Measurements from ENCODE around the gene PPFIA2.
"Not testable (repeated sequence)": the region's sequence is repeated elsewhere in the genome, so short reads cannot be mapped to it uniquely, and the experiment has no call there.

PPFIA2 gene

DNA sequence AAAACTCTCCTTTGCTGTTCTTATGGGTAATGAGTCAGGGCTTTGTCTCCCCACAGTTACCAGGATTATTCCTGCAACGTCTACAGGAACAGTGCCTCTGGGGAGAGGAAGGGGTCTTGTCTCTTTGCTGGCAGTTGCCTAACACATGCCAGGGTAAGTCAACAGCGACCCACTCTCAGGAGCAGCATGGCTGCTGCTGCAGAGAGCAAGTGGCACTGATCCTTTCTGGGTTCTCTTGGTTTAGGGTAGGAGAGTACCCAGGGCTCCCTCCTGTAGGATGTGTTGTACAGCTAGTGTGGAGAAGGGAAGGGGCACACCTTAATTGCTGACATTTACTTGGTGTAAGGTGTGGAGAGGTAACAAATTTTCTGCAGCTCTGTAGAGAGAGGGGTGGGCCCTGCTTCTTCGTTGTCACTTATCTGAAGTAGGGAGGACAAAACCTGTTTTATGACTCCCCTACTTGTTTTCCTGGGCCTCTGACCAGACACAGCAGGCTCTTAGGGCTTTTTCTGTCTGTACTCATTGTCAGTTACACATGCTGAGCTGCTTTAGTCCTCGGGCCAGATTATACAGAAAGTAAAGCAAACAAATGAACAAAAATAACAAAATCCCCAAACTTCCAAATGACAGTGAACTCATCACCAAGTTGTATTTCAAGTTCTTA lies 513.1 kb downstream of the PPFIA2 start:
- H3K4me3 Mint-ChIP-seq: no peak overlapping the region
- H3K4me1 Mint-ChIP-seq: no peaks in the 10 kb centered on the region
- no peak overlapping the region for H3K27ac Mint-ChIP-seq
- DNase-seq: no peak
- H3K27me3 Mint-ChIP-seq: no peaks in the 10 kb centered on the region
- ATAC-seq: no peak
- H3K9me3 Mint-ChIP-seq: peaks cover 14% of the 10 kb centered on the region
- no peaks in the 10 kb centered on the region for H3K36me3 Mint-ChIP-seq (ENCODE audit: low read depth)

DNA sequence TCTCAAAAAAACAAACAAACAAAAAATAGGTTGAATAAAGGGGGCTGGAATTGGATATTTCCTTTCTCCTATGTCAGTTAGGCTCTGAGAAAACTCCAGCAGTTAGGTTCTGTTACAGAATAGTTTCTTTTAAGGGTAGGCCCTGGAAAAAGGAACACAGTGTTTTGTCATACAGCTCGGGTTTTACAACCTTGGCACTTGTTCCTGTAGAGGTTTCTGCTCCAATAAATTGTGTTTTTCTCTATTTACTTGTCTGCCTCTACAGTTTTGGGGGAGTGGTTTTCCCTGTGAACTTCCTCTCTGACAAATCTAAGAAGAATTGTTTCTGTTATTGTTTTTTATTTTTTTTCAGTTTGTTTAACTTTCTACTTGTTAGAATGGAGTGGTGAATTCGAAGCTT lies 513.7 kb downstream of the PPFIA2 start:
- Mint-ChIP-seq H3K36me3 (ENCODE audit: low read depth) (no peaks in the 10 kb centered on the region), H3K9me3 (peaks cover 14% of the 10 kb centered on the region), H3K27me3 (no peaks in the 10 kb centered on the region), H3K4me1 (no peaks in the 10 kb centered on the region), H3K27ac (no peak overlapping the region), H3K4me3 (no peak overlapping the region)
- ATAC-seq: no peak
- no peak for DNase-seq

- Mint-ChIP-seq H3K27ac (no peak overlapping the region), H3K4me1 (no peaks in the 10 kb centered on the region), H3K36me3 (ENCODE audit: low read depth) (no peaks in the 10 kb centered on the region), H3K9me3 (no peaks in the 10 kb centered on the region), H3K4me3 (no peak overlapping the region), H3K27me3 (no peaks in the 10 kb centered on the region)
- DNase-seq (no peak), ATAC-seq (no peak)
Observed at GRCh38 chr12:81231574-81232368, 527.4 kb downstream of the PPFIA2 start.

DNA sequence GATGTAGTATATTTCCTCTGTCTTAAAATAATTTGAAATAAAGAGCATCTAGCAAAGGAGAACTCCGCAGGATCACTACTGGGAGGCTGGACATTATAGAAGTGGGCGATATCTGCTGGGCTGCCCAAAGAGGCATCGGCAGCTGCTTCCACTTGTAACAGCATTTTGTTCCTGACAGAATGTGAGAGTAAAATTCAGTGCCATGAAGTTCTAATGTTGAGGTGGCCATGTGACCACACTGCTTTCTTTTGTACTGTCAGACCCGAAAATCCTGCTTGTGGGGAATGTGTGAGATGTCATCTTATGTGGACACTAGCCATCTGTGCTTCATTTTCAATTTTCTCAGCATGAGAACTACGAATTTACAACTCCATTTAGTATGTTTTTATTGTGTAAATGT lies 529.4 kb downstream of the PPFIA2 start:
- ATAC-seq (no peak), DNase-seq (no peak)
- no peak overlapping the region for H3K27ac Mint-ChIP-seq
- H3K36me3 Mint-ChIP-seq (ENCODE audit: low read depth): no peaks in the 10 kb centered on the region
- no peaks in the 10 kb centered on the region for H3K9me3 Mint-ChIP-seq
- no peaks in the 10 kb centered on the region for H3K4me1 Mint-ChIP-seq
- H3K4me3 Mint-ChIP-seq: no peak overlapping the region
- no peaks in the 10 kb centered on the region for H3K27me3 Mint-ChIP-seq

DNA sequence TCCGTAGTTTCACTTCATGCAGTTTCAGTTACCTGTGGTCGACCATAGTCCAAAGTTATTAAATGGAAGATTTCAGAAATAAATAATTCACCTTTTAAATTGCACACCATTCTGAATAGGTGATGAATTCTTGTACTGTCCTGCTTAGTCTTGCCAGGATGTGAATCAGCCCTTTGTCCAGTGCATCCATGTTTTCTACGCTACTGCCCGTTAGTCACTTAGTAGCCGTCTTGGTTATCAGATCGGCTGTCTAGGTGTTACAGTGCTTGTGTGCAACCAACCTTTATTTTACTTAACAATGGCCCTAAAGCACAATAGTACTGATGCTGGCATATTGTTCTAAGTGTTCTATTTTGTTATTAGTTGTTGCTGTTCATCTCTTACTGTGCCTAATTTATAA lies 534.5 kb downstream of the PPFIA2 start:
- Mint-ChIP-seq H3K27me3 (no peaks in the 10 kb centered on the region), H3K4me1 (no peaks in the 10 kb centered on the region), H3K4me3 (no peak overlapping the region), H3K27ac (no peak overlapping the region), H3K9me3 (no peaks in the 10 kb centered on the region), H3K36me3 (ENCODE audit: low read depth) (no peaks in the 10 kb centered on the region)
- no peak for ATAC-seq
- DNase-seq: no peak

GRCh38 chr12:81222846-81223592 lies 536.1 kb downstream of the PPFIA2 start:
- DNase-seq (no peak), ATAC-seq (no peak)
- no peaks in the 10 kb centered on the region for H3K27me3 Mint-ChIP-seq
- no peaks in the 10 kb centered on the region for H3K36me3 Mint-ChIP-seq (ENCODE audit: low read depth)
- no peak overlapping the region for H3K27ac Mint-ChIP-seq
- H3K4me3 Mint-ChIP-seq: no peak overlapping the region
- no peaks in the 10 kb centered on the region for H3K9me3 Mint-ChIP-seq
- H3K4me1 Mint-ChIP-seq: no peaks in the 10 kb centered on the region

GRCh38 chr12:81221681-81222080 lies 537.5 kb downstream of the PPFIA2 start:
- Mint-ChIP-seq H3K9me3 (no peaks in the 10 kb centered on the region), H3K27me3 (no peaks in the 10 kb centered on the region), H3K4me3 (no peak overlapping the region), H3K36me3 (ENCODE audit: low read depth) (no peaks in the 10 kb centered on the region), H3K27ac (no peak overlapping the region), H3K4me1 (no peaks in the 10 kb centered on the region)
- no peak for DNase-seq
- no peak for ATAC-seq

GRCh38 chr12:81216739-81217138 lies 542.4 kb downstream of the PPFIA2 start:
- Mint-ChIP-seq H3K27me3 (no peaks in the 10 kb centered on the region), H3K9me3 (no peaks in the 10 kb centered on the region), H3K4me1 (no peaks in the 10 kb centered on the region), H3K4me3 (no peak overlapping the region), H3K36me3 (ENCODE audit: low read depth) (no peaks in the 10 kb centered on the region), H3K27ac (no peak overlapping the region)
- DNase-seq: no peak
- ATAC-seq: no peak

- H3K4me1 Mint-ChIP-seq: no peaks in the 10 kb centered on the region
- DNase-seq (no peak), ATAC-seq (no peak)
- no peak overlapping the region for H3K27ac Mint-ChIP-seq
- H3K36me3 Mint-ChIP-seq (ENCODE audit: low read depth): no peaks in the 10 kb centered on the region
- no peaks in the 10 kb centered on the region for H3K9me3 Mint-ChIP-seq
- no peak overlapping the region for H3K4me3 Mint-ChIP-seq
- no peaks in the 10 kb centered on the region for H3K27me3 Mint-ChIP-seq
Observed at GRCh38 chr12:81212996-81213696, 546.0 kb downstream of the PPFIA2 start.

DNA sequence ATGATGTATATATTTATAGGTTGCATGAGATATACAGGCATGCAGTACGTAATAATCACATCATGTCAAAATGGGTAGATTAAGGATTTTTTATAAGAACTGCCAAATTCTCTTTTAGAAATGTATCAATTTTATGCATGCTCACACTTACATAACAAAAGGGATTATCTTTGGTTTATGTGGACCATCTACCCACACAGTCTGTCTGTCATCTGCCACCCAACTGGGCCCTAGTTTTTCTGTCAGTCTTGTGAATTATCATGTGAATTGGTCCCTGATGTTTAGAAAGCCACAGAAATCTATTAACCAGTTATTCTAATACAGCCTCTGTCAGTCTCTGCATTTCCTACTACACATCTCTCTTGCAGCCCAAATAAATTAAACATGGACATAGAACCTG lies 547.8 kb downstream of the PPFIA2 start:
- Mint-ChIP-seq H3K4me1 (no peaks in the 10 kb centered on the region), H3K27me3 (no peaks in the 10 kb centered on the region), H3K27ac (no peak overlapping the region), H3K9me3 (no peaks in the 10 kb centered on the region), H3K4me3 (no peak overlapping the region), H3K36me3 (ENCODE audit: low read depth) (no peaks in the 10 kb centered on the region)
- ATAC-seq (no peak), DNase-seq (no peak)

DNA sequence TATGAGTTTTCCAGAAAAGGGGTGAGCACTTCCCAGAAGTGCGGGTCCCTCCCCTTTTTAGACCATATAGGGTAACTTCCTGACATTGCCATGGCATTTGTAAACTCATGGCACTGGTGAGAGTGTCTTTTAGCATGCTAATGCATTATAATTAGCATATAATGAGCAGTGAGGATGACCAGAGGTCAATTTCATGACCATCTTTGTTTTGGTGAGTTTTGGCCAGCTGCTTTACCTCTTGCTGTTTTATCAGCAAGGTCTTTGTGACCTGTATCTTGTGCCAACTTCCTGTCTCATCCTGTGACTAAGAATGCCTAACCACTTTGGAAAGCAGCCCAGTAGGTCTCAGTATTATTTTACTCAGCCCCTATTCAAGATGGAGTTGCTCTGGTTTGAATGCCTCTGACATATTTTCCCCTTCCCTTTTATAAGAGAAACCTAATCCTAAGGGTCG lies 549.4 kb downstream of the PPFIA2 start:
- not testable (repeated sequence) for ATAC-seq; H3K27ac Mint-ChIP-seq; H3K4me1 Mint-ChIP-seq; H3K27me3 Mint-ChIP-seq; H3K9me3 Mint-ChIP-seq; H3K36me3 Mint-ChIP-seq (ENCODE audit: low read depth); DNase-seq; H3K4me3 Mint-ChIP-seq

DNA sequence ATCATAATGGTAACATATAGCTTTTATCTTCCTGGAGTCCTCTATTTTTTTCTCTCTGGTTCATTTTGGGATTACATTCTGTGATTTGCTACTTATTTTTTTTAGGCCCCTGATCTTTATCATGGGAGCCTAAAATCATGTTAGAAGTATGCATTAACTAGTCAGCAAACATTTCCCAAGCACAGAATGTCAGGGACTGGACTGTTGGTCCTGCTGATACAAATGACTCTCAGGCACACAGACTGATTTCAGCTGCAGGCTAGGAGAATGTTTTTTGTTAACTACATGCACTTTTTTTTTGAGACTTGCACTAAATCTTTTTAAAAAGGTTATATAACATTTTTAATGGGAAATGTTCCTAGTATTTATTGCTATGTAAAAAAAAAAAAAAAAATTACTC lies 550.1 kb downstream of the PPFIA2 start:
- no peak overlapping the region for H3K4me3 Mint-ChIP-seq
- DNase-seq: no peak
- H3K27me3 Mint-ChIP-seq: no peaks in the 10 kb centered on the region
- H3K4me1 Mint-ChIP-seq: no peaks in the 10 kb centered on the region
- no peak overlapping the region for H3K27ac Mint-ChIP-seq
- ATAC-seq: no peak
- no peaks in the 10 kb centered on the region for H3K36me3 Mint-ChIP-seq (ENCODE audit: low read depth)
- no peaks in the 10 kb centered on the region for H3K9me3 Mint-ChIP-seq

GRCh38 chr12:81208187-81208911 lies 550.8 kb downstream of the PPFIA2 start:
- H3K27me3 Mint-ChIP-seq: no peaks in the 10 kb centered on the region
- no peak for DNase-seq
- no peaks in the 10 kb centered on the region for H3K36me3 Mint-ChIP-seq (ENCODE audit: low read depth)
- H3K4me3 Mint-ChIP-seq: no peak overlapping the region
- no peaks in the 10 kb centered on the region for H3K4me1 Mint-ChIP-seq
- no peaks in the 10 kb centered on the region for H3K9me3 Mint-ChIP-seq
- ATAC-seq: no peak
- no peak overlapping the region for H3K27ac Mint-ChIP-seq

Measured in activated naive CD8-positive, alpha-beta T cell treated with anti-CD3 and anti-CD28 coated beads, Interleukin-2, amount 50 U/mL, for 24 hours (primary cell).